K562 (cell line): Measurements from ENCODE around the gene BSDC1. TPM values are rescaled to one million over a fixed set of nuclear protein-coding genes. Genes with fewer than 3 reads are reported as not detected.
A peak's percentile ranks its signal among the peaks of the same experiment; 100 is the strongest.

Experiments
- ATAC-seq: fragments of 200-7000 bp; cut with Tn5 transposase; 3 replicates; pipeline ENCODE4 v1.9.1; 2020; ENCODE audit warnings: moderate library complexity
- BruUV-seq: library from RNA; stranded (reverse); fragments of 400-500 nt; replicated peaks from 2 replicates; lab custom pipeline; 2021; lab: Mats Ljungman, UMichigan
- CTCF ChIA-PET: fragments of 300-600 bp; formaldehyde crosslinking; extraction: SDS; loops from one replicate; lab custom pipeline; 2021; ENCODE audit warnings: low intra/inter-chr PET ratio; lab: Yijun Ruan, JAX
- POLR2A ChIA-PET: fragments of 300-600, 350-650 bp; sonication (Branson Sonifier 250); formaldehyde crosslinking; extraction: SDS; loops from one replicate; lab custom pipeline; 2021; ENCODE audit warnings: antibody characterized with exemption, inconsistent platforms; lab: Yijun Ruan, JAX
- DNase-seq, 4 experiments: peaks; one replicate each; pipeline versions ENCODE4 v3.0.0 to v3.0.0-alpha.2; 2011 to 2018; ENCODE audit warnings: low spot score in 3 of 4, mixed read lengths in 3 of 4; ENCODE audit errors: extremely low read depth in 1 of 4
- FAIRE-seq: peaks from 2 replicates; lab custom pipeline; 2011; peaks lifted over from hg19 to GRCh38; lab: Jason Lieb, UNC
- H2AFZ ChIP-seq: 2 replicates; pipeline ENCODE4 v1.6.0; 2011; ENCODE audit warnings: low read depth, low read length, control low read depth, inconsistent platforms
- H3K27ac ChIP-seq: fragments of 200-600 bp; 3 replicates; pipeline ENCODE4 v1.8.0; 2011; ENCODE audit warnings: low read depth, mild to moderate bottlenecking, control low read depth, inconsistent platforms, low read length, moderate library complexity, mixed read lengths; ENCODE audit errors: extremely low read depth
- H3K27me3 ChIP-seq, 2 experiments: fragments of 300-600 bp in 1 of 2; 2 replicates in 1 of 2; 3 replicates in 1 of 2; pipeline versions ENCODE4 v1.6.0 to v1.8.0; 2011; ENCODE audit warnings: inconsistent platforms in 2 of 2, low read length in 2 of 2, mild to moderate bottlenecking in 1 of 2, mixed read lengths in 1 of 2, moderate library complexity in 1 of 2; ENCODE audit not compliant: control insufficient read depth in 2 of 2, insufficient read depth in 2 of 2
- H3K36me3 ChIP-seq: fragments of 300-600 bp; 3 replicates; pipeline ENCODE4 v1.8.0; 2011; ENCODE audit warnings: mild to moderate bottlenecking, low read length, inconsistent platforms; ENCODE audit not compliant: control insufficient read depth, insufficient read depth
- H3K4me1 ChIP-seq, 2 experiments: fragments of 200-600 bp in 1 of 2; replicated peaks in 1 of 2; 2 replicates in 1 of 2; 3 replicates in 1 of 2; pipeline versions ENCODE4 v1.5.1 to v1.8.0; 2011; ENCODE audit warnings: inconsistent platforms in 2 of 2, low read length in 2 of 2, mild to moderate bottlenecking in 1 of 2, mixed read lengths in 1 of 2, moderate library complexity in 1 of 2; ENCODE audit not compliant: control insufficient read depth in 2 of 2, insufficient read depth in 2 of 2
- H3K4me2 ChIP-seq: 2 replicates; pipeline ENCODE4 v1.6.1; 2011; ENCODE audit warnings: low read length, control low read depth, inconsistent platforms, mixed read lengths; ENCODE audit not compliant: insufficient read depth
- H3K4me3 ChIP-seq: fragments of 200-600 bp; sonication (generic), shearing (Covaris generic); 2 replicates; pipeline ENCODE4 v1.5.1; 2016; ENCODE audit warnings: control low read depth, inconsistent platforms
- H3K79me2 ChIP-seq: fragments of 200-600 bp; 3 replicates; pipeline ENCODE4 v1.8.0; 2011; ENCODE audit warnings: low read length, inconsistent platforms; ENCODE audit not compliant: control insufficient read depth, insufficient read depth
- H3K9ac ChIP-seq, 2 experiments: 2 replicates each; pipeline versions ENCODE4 v1.6.0 to v1.6.1; 2011; ENCODE audit warnings: low read depth in 2 of 2, low read length in 2 of 2, control low read depth in 1 of 2, inconsistent platforms in 1 of 2, mild to moderate bottlenecking in 1 of 2, mixed read lengths in 1 of 2; ENCODE audit not compliant: insufficient read depth in 1 of 2
- H3K9me1 ChIP-seq: one replicate; pipeline ENCODE4 v1.6.0; 2011; ENCODE audit warnings: inconsistent platforms, mild to moderate bottlenecking, low read length, moderate library complexity; ENCODE audit not compliant: control insufficient read depth, insufficient read depth
- H3K9me3 ChIP-seq: replicated peaks from 2 replicates; pipeline ENCODE4 v1.5.1; 2011; ENCODE audit warnings: low read depth, low read length, inconsistent platforms; ENCODE audit not compliant: control insufficient read depth, insufficient read depth
- H4K20me1 ChIP-seq: replicated peaks from 2 replicates; pipeline ENCODE4 v1.6.1; 2011; ENCODE audit warnings: low read length, inconsistent platforms, mixed read lengths; ENCODE audit not compliant: control insufficient read depth, insufficient read depth
- ARNT ChIP-seq, 2 experiments: fragments of 450-650 bp; IDR thresholded peaks; 2 replicates each; pipeline ENCODE4 v1.6.1; 2016; ENCODE audit warnings: mild to moderate bottlenecking in 1 of 2
- CBFA2T3 ChIP-seq: fragments of 450-650 bp; IDR thresholded peaks from 2 replicates; pipeline ENCODE4 v1.6.1; 2017
- E2F3 ChIP-seq: fragments of 250-450 bp; sonication (Bioruptor Pico); IDR thresholded peaks from 2 replicates; pipeline ENCODE4 v1.4.0; 2020; ENCODE audit warnings: mild to moderate bottlenecking
- ESRRB ChIP-seq: fragments of 250-450 bp; sonication (Bioruptor Pico); IDR thresholded peaks from 2 replicates; pipeline ENCODE4 v1.5.0; 2020; ENCODE audit warnings: mild to moderate bottlenecking, moderate library complexity, borderline replicate concordance
- ETV1 ChIP-seq: fragments of 450-650 bp; conservative IDR thresholded peaks from 2 replicates; pipeline ENCODE4 v1.6.1; 2016; ENCODE audit warnings: missing genetic modification characterization, control low read depth, low read depth, missing compliant biosample characterization
- NBN ChIP-seq: fragments of 450-650 bp; IDR thresholded peaks from 2 replicates; pipeline ENCODE4 v1.6.1; 2016; ENCODE audit warnings: low read depth, mild to moderate bottlenecking
- PHF21A ChIP-seq: fragments of 450-650 bp; IDR thresholded peaks from 2 replicates; pipeline ENCODE4 v1.6.1; 2017; ENCODE audit warnings: low read depth, borderline replicate concordance
- RBM25 ChIP-seq: fragments of 200-400 bp; formaldehyde crosslinking; IDR thresholded peaks from 2 replicates; pipeline ENCODE4 v1.6.1; 2018; ENCODE audit warnings: low read length, low read depth, moderate library complexity; ENCODE audit not compliant: severe bottlenecking
- SIX5 ChIP-seq, 2 experiments: IDR thresholded peaks; 2 replicates each; pipeline ENCODE4 v1.6.1; 2011; ENCODE audit warnings: low read length in 2 of 2, borderline replicate concordance in 1 of 2, low read depth in 1 of 2, mild to moderate bottlenecking in 1 of 2, moderate library complexity in 1 of 2; ENCODE audit not compliant: insufficient read depth in 1 of 2
- SP1 ChIP-seq: sonication (generic); formaldehyde crosslinking; IDR thresholded peaks from 2 replicates; pipeline ENCODE4 v1.8.1; 2022; ENCODE audit warnings: mild to moderate bottlenecking, missing genetic modification reagents
- SPI1 ChIP-seq: IDR thresholded peaks from 2 replicates; pipeline ENCODE4 v1.6.1; 2011; ENCODE audit warnings: low read depth, low read length, control low read depth, borderline replicate concordance
- ZBTB2 ChIP-seq: fragments of 450-650 bp; IDR thresholded peaks from 2 replicates; pipeline ENCODE4 v1.6.1; 2016; ENCODE audit warnings: antibody characterized with exemption
- ZNF146 ChIP-seq: IDR thresholded peaks from one replicate; pipeline ENCODE4 v1.6.1; 2018; ENCODE audit warnings: missing compliant biosample characterization; ENCODE audit not compliant: unreplicated experiment
- ZNF589 ChIP-seq: fragments of 200-800 bp; sonication (Bioruptor generic); IDR thresholded peaks from 2 replicates; pipeline ENCODE4 v1.6.1; 2016; ENCODE audit warnings: low read depth, missing genetic modification characterization, missing compliant biosample characterization
- ZNF830 ChIP-seq: fragments of 250-450 bp; sonication (Bioruptor Pico); IDR thresholded peaks from 2 replicates; pipeline ENCODE4 v1.5.0; 2021; ENCODE audit warnings: mild to moderate bottlenecking
- WGBS: fragments of 100-300 bp; shearing (Covaris generic); methylation state at CpG from one replicate; pipeline ENCODE4 v1.1.6; 2016; ENCODE audit warnings: low coverage, mixed read lengths; ENCODE audit not compliant: insufficient coverage; ENCODE audit errors: missing lambda C conversion rate; 5-methylcytosine and 5-hydroxymethylcytosine counted together
- in situ Hi-C: fragments of 300-500 bp; cut with MboI; formaldehyde crosslinking; loops from 4 replicates; pipeline ENCODE4 v1.15.0; 2018; ENCODE audit warnings: inconsistent platforms, mixed read lengths
- intact Hi-C: fragments of 100-400 bp; cut with micrococcal nuclease; formaldehyde crosslinking; loops from 2 replicates; pipeline ENCODE4 v1.14.2; 2022
- polyA plus RNA-seq, 8 experiments: library from polyadenylated mRNA; depleted of rRNA in 4 of 8; stranded (reverse) in 5 of 8; unstranded in 3 of 8; fragments of >200 nt; fragmentation: Nextera tagmentation in 2 of 8; fragmentation: Illumina TruSeq in 1 of 8; extraction: Ambion mirVana in 2 of 8; extraction: Trizol in 1 of 8; gene quantifications; 2 replicates each; pipeline versions ENCODE4 v1.2.1 to v1.2.3, GENCODE V29; 2011 to 2014; ENCODE audit warnings: inconsistent platforms in 1 of 8, missing spikeins in 1 of 8
- total RNA-seq, 7 experiments: library from RNA; depleted of rRNA in 6 of 7; stranded (reverse); fragments of >200 nt in 6 of 7; fragmentation: Illumina TruSeq in 2 of 7; extraction: Trizol in 2 of 7; gene quantifications; 2 replicates each; pipeline versions ENCODE4 v1.2.1 to v1.2.3, GENCODE V29; 2011 to 2021; ENCODE audit warnings: low replicate concordance in 1 of 7
- TF ChIP-seq, protein P1 (sequence below): sonication (generic); formaldehyde crosslinking; IDR thresholded peaks from 2 replicates; pipeline ENCODE4 v1.8.0; 2023; ENCODE audit warnings: mild to moderate bottlenecking, missing genetic modification reagents

Gene BSDC1
- total and polyA plus RNA-seq, 9 of the 15 experiments (the other 6 are each of a cell fraction or from before 2014, with no cell fraction given): 10.2 to 96.8 (median 73.1) TPM

GRCh38 chr1:32336963-32337675 is 57.1 kb downstream of the BSDC1 start:
- peaks cover 27% of the 10 kb centered on the region for H3K79me2 ChIP-seq
- no peak overlapping the region for H3K27ac ChIP-seq
- DNase-seq (peak; percentile 44 to 68 (median 49)), ATAC-seq (no peak), FAIRE-seq (peak; percentile 67)
- H3K4me3 ChIP-seq: no peak overlapping the region
- H3K9me3 ChIP-seq: no peaks in the 10 kb centered on the region
- 57% methylated on average over 8 of the region's 8 CpGs for WGBS
- H2AFZ ChIP-seq: 0 out of 2 replicates have a peak overlapping the region, but pooled peaks have one; percentile 59
- no peaks in the 10 kb centered on the region for H3K27me3 ChIP-seq
- H3K4me2 ChIP-seq: peak overlapping the region; percentile 53; the same call in 1 of the 2 replicates
- H4K20me1 ChIP-seq: 0 out of 2 replicates have a peak, but pooled peaks cover 12% of the 10 kb centered on the region
- in situ Hi-C loops: no loop called here
- H3K4me1 ChIP-seq: peaks cover 25 to 58% of the 10 kb centered on the region in 2 experiments
- CTCF ChIA-PET: no interaction called here
- peaks cover 4% of the 10 kb centered on the region for H3K9me1 ChIP-seq
- intact Hi-C loops: loop anchor here (5.0 kb wide), 1 partner anchor 55 kb away; the partner anchor contains the start of gene BSDC1
- peak overlapping the region in 1 of 2 experiments; percentile 46; a peak in 2 of 4 replicates for H3K9ac ChIP-seq
- peaks cover 29% of the 10 kb centered on the region for H3K36me3 ChIP-seq
- POLR2A ChIA-PET: interaction anchor here (0.8 to 5.9 kb wide), 9 partner anchors 10 to 294 kb away, joined by 3 to 59 read pairs (median 7); partner anchors contain the start of genes BSDC1 and TXLNA
- no TSS peak for BruUV-seq
- TF ChIP-seq PHF21A: no peak
- no peak for TF ChIP-seq CBFA2T3
- TF ChIP-seq SP1 (CRISPR knock-in tag): peak; percentile 52
- TF ChIP-seq SPI1: 0 out of 2 replicates have a peak, but pooled peaks have one; percentile 47
- TF ChIP-seq ZNF146: no peak
- TF ChIP-seq ESRRB (CRISPR knock-in tag): no peak
- TF ChIP-seq ZNF589 (CRISPR knock-in tag): no peak
- TF ChIP-seq ETV1 (tag): no peak
- no peak for TF ChIP-seq ZNF830
- TF ChIP-seq E2F3 (CRISPR knock-in tag): no peak
- TF ChIP-seq SIX5 (IDR thresholded peaks at IDR 0.05; ENCODE audit: borderline replicate concordance in 1 of 2, insufficient read depth in 1 of 2, low read depth in 1 of 2, low read length in 2 of 2): no peak
- no peak for TF ChIP-seq NBN
- TF ChIP-seq ZBTB2: no peak
- TF ChIP-seq, protein P1, sequence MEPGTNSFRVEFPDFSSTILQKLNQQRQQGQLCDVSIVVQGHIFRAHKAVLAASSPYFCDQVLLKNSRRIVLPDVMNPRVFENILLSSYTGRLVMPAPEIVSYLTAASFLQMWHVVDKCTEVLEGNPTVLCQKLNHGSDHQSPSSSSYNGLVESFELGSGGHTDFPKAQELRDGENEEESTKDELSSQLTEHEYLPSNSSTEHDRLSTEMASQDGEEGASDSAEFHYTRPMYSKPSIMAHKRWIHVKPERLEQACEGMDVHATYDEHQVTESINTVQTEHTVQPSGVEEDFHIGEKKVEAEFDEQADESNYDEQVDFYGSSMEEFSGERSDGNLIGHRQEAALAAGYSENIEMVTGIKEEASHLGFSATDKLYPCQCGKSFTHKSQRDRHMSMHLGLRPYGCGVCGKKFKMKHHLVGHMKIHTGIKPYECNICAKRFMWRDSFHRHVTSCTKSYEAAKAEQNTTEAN (CRISPR knock-in tag): no peak
- no peak for TF ChIP-seq ARNT (IDR thresholded peaks at IDR 0.05)
- TF ChIP-seq RBM25: no peak
